ENCODE measurements around the gene PIK3R6. TPM values are rescaled to one million over a fixed set of nuclear protein-coding genes. Genes with fewer than 3 reads are reported as not detected.
A peak's percentile ranks its signal among the peaks of the same experiment; 100 is the strongest.
"Not testable (repeated sequence)": the region's sequence is repeated elsewhere in the genome, so short reads cannot be mapped to it uniquely, and the experiment has no call there.

Gene PIK3R6
- total and polyA plus RNA-seq, 10 of the 15 experiments (the other 5 are each of a cell fraction or from before 2014, with no cell fraction given) = 6.7 to 146 (median 68.2) TPM

- H3K27me3 ChIP-seq (replicated peaks in 1 of 2; ENCODE audit: control insufficient read depth in 2 of 2, insufficient read depth in 2 of 2, low read length in 1 of 2); H3K4me2 ChIP-seq (ENCODE audit: control insufficient read depth, insufficient read depth); H2AFZ ChIP-seq (ENCODE audit: control insufficient read depth, low read depth, low read length); H3K4me3 ChIP-seq; DNase-seq (ENCODE audit: low read depth, low spot score); BruUV-seq (replicated peaks); H3K79me2 ChIP-seq (ENCODE audit: control insufficient read depth, insufficient read depth, low read length); FAIRE-seq; H4K20me1 ChIP-seq (ENCODE audit: control insufficient read depth, insufficient read depth); H3K9ac ChIP-seq (ENCODE audit: control insufficient read depth, insufficient read depth, low read length); in situ Hi-C loops (cut with MboI); ATAC-seq: not testable (repeated sequence)
- H3K36me3 ChIP-seq (ENCODE audit: control insufficient read depth in 2 of 2, insufficient read depth in 2 of 2, low read length in 1 of 2) = peaks cover 40 to 69% of the 10 kb centered on the region in 2 experiments
- WGBS (ENCODE audit: insufficient coverage, insufficient replicate concordance, low lambda C conversion rate, missing lambda C conversion rate) = 100% methylated on average over 10 of the region's 10 CpGs
- POLR2A ChIA-PET = interaction anchor here (0.7 to 4.5 kb wide), 5 partner anchors 43 to 664 kb away, joined by 3 to 35 read pairs (median 11); no protein-coding TSS in a partner anchor
- H3K9me3 ChIP-seq (replicated peaks; ENCODE audit: control insufficient read depth, insufficient read depth, low read length) = peaks cover 16% of the 10 kb centered on the region; the same call in 2 of the 3 replicates
- intact Hi-C loops (cut with micrococcal nuclease; ENCODE audit: unreplicated experiment) = loop anchor here (5.0 to 10.0 kb wide), 2 partner anchors 87 to 189 kb away; no protein-coding TSS in a partner anchor
- SMC1A ChIA-PET (ENCODE audit: uncharacterized antibody, unreplicated experiment) = interaction anchor here (0.8 to 3.8 kb wide), 10 partner anchors 11 to 193 kb away, joined by 3 to 26 read pairs (median 14); no protein-coding TSS in a partner anchor
- CTCF ChIA-PET = interaction anchor here (0.7 to 1.2 kb wide), 3 partner anchors 19 to 193 kb away, joined by 3 to 5 read pairs (median 3); no protein-coding TSS in a partner anchor
- RAD21 ChIA-PET (ENCODE audit: unreplicated experiment) = interaction anchor here (1.4 to 4.6 kb wide), 5 partner anchors 52 to 156 kb away, joined by 3 to 33 read pairs (median 13); partner anchors contain the start of gene PIK3R6
- peak overlapping the region; percentile 37 for H3K27ac ChIP-seq (ENCODE audit: control insufficient read depth, insufficient read depth)
- peaks cover 43% of the 10 kb centered on the region for H3K4me1 ChIP-seq (ENCODE audit: control insufficient read depth, insufficient read depth, low read length)
Measured at GRCh38 chr17:8805396-8805795, 62.1 kb downstream of the PIK3R6 start.

GRCh38 chr17:8803531-8804420 lies 63.7 kb downstream of the PIK3R6 start:
- ATAC-seq = no peak
- FAIRE-seq = no peak
- ChIA-PET CTCF (interaction anchor here (1.0 to 1.1 kb wide), 2 partner anchors 91 to 194 kb away, joined by 4 to 5 read pairs; no protein-coding TSS in a partner anchor), SMC1A (ENCODE audit: uncharacterized antibody, unreplicated experiment) (interaction anchor here (1.2 kb wide), 1 partner anchor 90 kb away, joined by 4 read pairs; no protein-coding TSS in a partner anchor), POLR2A (no interaction called here), RAD21 (ENCODE audit: unreplicated experiment) (no interaction called here)
- TF ChIP-seq CTCF (IDR thresholded peaks at IDR 0.05 in 2 of 3, conservative IDR thresholded peaks at IDR 0.05 in 1 of 3; ENCODE audit: control insufficient read depth in 2 of 3, extremely low read depth in 1 of 3, insufficient read depth in 1 of 3, low read depth in 3 of 3, low read length in 3 of 3) = peak in 1 of 3 experiments; percentile 21; a peak in 1 of 6 replicates
- TF ChIP-seq POLR2AphosphoS2 (IDR thresholded peaks at IDR 0.05; ENCODE audit: low read depth, low read length) = peak; percentile 3; the same call in 1 of the 2 replicates
- TF ChIP-seq POLR2AphosphoS5 (IDR thresholded peaks at IDR 0.05; ENCODE audit: low read length) = peak; percentile 67
- TF ChIP-seq YBX1 (IDR thresholded peaks at IDR 0.05) = no peak
- TF ChIP-seq POLR2A (IDR thresholded peaks at IDR 0.05; ENCODE audit: low read depth, low read length) = 0 out of 2 replicates have a peak, but pooled peaks have one; percentile 29
- Histone ChIP-seq H4K20me1 (ENCODE audit: control insufficient read depth, insufficient read depth) (no peaks in the 10 kb centered on the region), H3K4me1 (ENCODE audit: control insufficient read depth, insufficient read depth, low read length) (peaks cover 37% of the 10 kb centered on the region), H3K79me2 (ENCODE audit: control insufficient read depth, insufficient read depth, low read length) (no peaks in the 10 kb centered on the region; the same call in none of the 2 replicates), H3K9me3 (replicated peaks; ENCODE audit: control insufficient read depth, insufficient read depth, low read length) (peaks cover 2% of the 10 kb centered on the region; the same call in 1 of the 3 replicates), H2AFZ (ENCODE audit: control insufficient read depth, low read depth, low read length) (no peak overlapping the region), H3K27me3 (replicated peaks in 1 of 2; ENCODE audit: control insufficient read depth in 2 of 2, insufficient read depth in 2 of 2, low read length in 1 of 2) (no peaks in the 10 kb centered on the region), H3K4me2 (ENCODE audit: control insufficient read depth, insufficient read depth) (no peak overlapping the region), H3K27ac (ENCODE audit: control insufficient read depth, insufficient read depth) (no peak overlapping the region), H3K9ac (ENCODE audit: control insufficient read depth, insufficient read depth, low read length) (no peak overlapping the region), H3K4me3 (no peak overlapping the region), H3K36me3 (ENCODE audit: control insufficient read depth in 2 of 2, insufficient read depth in 2 of 2, low read length in 1 of 2) (peaks cover 38 to 56% of the 10 kb centered on the region in 2 experiments)
- DNase-seq (ENCODE audit: low read depth, low spot score) = no peak
- no TSS peak for BruUV-seq (replicated peaks)
- intact Hi-C loops (cut with micrococcal nuclease; ENCODE audit: unreplicated experiment) = loop anchor here (10.0 kb wide), 1 partner anchor 191 kb away; no protein-coding TSS in a partner anchor
- 90% methylated on average over 19 of the region's 19 CpGs for WGBS (ENCODE audit: insufficient coverage, insufficient replicate concordance, low lambda C conversion rate, missing lambda C conversion rate)
- in situ Hi-C loops (cut with MboI) = no loop called here

Data from GM12878 (cell line).